CD4-positive, alpha-beta T cell treated with Interferon alpha-2 for 1 hour (primary cell): ENCODE data around the gene ANTKMT.

Experiments used
- DNase-seq, 2 donors: peaks; one replicate each; pipeline ENCODE4 v3.0.0-alpha.2; 2020 to 2022

Gene ANTKMT

DNA sequence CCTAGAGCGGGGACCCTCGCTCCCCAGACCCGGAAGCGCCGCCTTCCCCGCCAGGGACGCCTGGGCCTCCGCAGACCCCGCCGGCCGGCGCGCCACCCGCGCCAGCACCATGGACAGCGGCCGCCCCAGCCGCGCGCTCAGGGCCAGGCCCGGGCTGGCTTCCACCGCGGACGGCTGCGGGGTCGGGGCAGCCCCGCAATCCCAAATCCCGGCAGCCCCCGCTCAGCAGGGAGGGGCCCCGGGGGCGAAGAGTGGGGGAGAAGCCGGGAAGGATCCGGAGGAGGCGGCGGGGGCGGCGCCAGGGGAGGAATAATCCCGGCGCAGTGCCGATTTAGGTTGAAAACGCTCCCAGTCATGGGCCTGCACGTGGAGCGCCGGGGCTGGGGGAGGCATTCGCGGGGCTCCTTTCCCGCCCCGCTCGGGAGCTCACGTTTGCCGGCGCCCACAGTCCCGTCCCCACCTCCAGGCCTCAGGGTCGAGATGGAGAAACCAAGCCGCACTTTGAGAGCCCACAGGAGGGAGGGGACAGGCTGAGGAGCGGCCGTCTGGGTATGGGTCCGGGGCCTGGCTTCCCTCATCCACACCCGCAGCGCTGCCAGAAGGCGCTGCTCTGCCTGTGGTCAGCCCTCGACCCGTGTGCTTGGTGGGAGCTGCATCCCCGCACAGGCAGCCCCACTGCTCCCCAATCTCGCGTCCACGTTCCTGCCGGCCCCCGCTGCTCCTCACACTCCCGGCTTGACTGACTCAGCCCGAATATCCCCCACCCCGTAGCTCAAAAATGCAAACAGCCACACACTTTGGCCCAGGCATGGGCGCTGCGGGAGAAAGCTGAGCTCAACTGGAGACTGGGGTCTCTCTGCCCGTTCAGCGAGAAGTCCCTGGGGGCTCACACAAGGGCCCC, 20.0 kb upstream of the ANTKMT start:
- peak in 1 of 2 donors; percentile 64 for DNase-seq

- no peak for DNase-seq
Measured at GRCh38 chr16:702341-702740, 18.6 kb upstream of the ANTKMT start.

GRCh38 chr16:703406-703805, 17.5 kb upstream of the ANTKMT start:
- no peak for DNase-seq

GRCh38 chr16:704047-704446, 16.9 kb upstream of the ANTKMT start:
- DNase-seq, result no peak

- DNase-seq, result no peak
Measured at GRCh38 chr16:704552-705380, 16.2 kb upstream of the ANTKMT start.

- DNase-seq, result no peak
Measured at GRCh38 chr16:705431-706188, 15.3 kb upstream of the ANTKMT start, which contains the start of gene FBXL16. FBXL16 (minus strand) TSS chr16:705801; CDS start chr16:697405, 8,396 bp downstream.

GRCh38 chr16:706189-707061, 14.5 kb upstream of the ANTKMT start:
- DNase-seq, result no peak

DNA sequence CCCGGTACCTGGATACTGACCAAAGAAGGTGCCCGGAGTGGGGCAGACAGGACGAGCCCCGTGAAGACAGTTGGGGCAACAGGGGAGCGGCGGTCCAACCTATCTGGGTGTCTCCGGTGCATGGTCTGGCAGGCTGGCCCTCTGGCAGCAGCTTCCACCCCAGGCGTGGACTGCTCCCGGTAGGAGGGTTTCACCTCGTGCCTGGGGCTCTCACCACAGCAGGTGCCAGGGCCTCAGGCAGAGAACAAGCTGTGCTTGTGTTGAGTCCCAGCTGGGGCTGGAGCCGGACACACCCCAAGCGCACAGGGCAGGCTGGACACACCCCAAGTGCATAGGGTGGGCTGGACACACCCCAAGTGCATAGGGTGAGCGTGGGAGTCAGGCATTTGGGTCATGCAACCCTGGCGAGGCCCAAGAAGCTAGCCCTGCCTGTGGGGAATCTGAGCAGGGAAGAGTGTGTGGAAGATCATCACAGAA, 13.8 kb upstream of the ANTKMT start:
- no peak for DNase-seq

- DNase-seq, result no peak
Measured at GRCh38 chr16:708019-708418, 12.9 kb upstream of the ANTKMT start.

GRCh38 chr16:708959-709358, 12.0 kb upstream of the ANTKMT start:
- DNase-seq, result no peak

DNA sequence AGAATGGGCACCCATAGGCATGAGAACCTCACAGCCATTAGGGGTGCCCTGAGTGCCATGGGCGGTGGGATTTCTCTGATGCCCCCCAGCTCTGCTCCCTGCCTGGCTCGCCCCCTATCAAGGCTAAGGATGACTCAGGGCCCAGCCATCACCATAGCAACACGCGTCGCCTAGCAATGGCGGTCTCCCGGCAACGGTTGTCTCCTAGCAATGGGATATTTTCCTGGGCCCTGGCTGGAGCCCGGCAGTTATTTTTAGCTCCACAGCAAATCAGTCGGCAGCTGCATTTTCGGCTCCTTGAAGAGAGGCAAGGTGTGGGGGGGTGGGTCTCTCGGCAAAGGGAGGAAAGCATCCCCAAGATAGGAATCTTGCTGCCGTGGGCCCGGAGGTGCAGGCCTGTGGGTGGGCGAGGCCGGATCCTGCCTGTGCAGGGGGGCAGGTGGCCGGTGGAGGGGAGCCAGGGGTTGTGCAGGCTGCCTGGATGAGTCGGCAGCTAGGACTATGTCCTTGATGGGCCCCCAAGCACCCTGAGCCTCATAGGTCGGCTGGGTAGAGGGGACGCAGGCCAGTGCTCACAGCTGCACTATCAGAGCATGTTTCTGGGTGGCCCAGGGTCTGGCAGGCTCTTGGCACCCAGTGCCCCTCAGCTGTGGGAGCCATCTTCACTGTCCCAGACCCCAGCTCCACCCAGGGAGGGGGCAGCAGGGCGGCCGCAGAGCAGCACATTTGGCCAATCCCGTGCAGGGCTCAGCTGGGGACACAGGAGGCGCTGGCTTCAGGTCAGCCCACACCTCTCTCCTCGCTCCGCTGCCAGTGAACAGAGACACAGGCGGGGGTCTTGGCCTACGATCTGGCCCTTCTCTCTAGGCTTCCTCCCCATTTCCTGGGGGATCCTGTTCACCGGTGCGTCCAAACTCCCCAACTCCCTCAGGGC, 11.1 kb upstream of the ANTKMT start:
- DNase-seq, result no peak

GRCh38 chr16:710500-711075, 10.4 kb upstream of the ANTKMT start:
- no peak for DNase-seq

DNA sequence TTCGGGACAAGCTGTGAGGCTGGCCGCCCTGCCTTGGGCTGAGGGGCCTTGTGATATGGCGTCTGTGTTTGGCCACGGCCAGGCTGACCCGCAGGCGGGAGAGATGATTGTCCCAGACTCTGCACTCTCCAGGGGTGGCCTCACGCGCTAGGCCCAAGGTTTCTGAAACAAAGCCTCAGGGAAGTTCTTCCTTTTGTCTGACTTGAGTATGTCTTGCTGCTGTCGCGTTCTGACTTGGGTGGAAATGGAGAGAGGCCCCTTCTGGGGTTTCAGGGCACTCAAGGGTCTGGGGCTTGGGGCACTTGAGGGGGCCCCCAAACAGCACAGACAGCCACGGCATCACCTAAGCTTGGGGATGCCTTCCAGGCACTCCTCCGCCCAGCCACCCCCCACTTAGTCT, 9.9 kb upstream of the ANTKMT start:
- DNase-seq, result no peak

DNA sequence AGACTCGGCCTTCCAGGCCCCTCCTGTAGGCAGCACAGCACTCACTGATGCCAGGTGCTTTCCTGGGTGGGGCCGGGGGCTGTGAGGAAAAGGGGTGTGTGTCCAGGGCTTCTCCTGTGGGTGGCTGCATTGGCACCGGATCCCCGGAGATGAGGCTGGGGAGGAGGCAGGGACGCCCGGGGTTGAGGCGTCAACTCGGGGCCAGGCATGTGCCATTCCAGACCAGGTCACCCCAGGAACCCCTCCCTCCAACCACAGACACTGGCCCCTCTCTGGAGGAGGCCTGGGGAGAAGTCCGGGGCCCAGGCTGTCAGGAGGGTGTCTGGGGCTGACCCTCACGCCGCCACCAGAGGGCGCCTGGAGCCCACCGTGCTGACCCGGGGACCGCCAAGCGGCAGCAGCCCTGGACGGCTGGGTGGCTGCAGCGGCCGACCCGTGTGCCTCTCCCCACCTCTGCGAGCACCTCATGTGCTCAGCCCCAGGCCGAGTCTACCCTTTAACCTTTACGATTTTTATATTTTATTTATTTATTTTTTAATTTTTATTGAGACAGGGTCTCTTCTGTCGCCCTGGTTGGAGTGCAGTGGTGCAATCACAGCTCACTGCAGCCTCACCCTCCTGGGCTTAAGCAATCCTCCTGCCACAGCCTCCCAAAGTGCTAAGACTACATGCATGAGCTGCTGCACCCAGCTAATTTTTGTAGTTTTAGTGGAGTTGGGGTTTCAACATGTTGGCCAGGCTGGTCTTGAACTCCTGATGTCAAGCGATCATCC, 9.2 kb upstream of the ANTKMT start:
- DNase-seq, result peak; percentile 76 to 81

GRCh38 chr16:712740-713250, 8.2 kb upstream of the ANTKMT start:
- peak; percentile 30 to 61 for DNase-seq

- DNase-seq, result no peak
Measured at GRCh38 chr16:714079-714478, 6.9 kb upstream of the ANTKMT start.

- DNase-seq, result peak; percentile 85 to 91
Measured at GRCh38 chr16:714558-715476, 6.1 kb upstream of the ANTKMT start, which contains the start of gene METRN. METRN (plus strand) TSS chr16:715118; CDS start chr16:715290, 172 bp downstream.
